Measurements from ENCODE around the gene AP1B1. TPM values are rescaled to one million over a fixed set of nuclear protein-coding genes. Genes with fewer than 3 reads are reported as not detected.

The AP1B1 gene
- polyA plus RNA-seq, 1 donor (not counting 4 experiments of a cell fraction or from before 2014, with no cell fraction given) = 55.3 TPM

DNA sequence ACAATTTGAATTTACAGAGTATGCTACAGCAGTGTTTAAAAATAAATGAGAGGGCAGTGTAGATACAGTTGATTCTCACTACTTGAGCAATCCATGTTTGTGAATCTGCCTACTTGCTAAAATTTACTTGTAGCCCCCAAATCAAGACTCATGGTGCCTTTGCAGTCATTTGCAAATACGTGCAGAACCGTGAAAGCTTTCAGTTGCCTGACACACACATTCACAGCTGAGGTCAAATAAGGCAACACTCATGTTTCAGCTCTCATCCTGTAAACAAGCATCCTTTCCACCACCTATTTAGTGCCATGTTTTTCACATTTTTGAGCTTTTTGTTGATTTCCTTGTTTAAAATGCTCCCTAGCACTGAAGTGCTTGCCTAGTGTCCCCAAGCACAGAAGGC, 40.3 kb downstream of the AP1B1 start:
- no peak overlapping the region for H3K9ac ChIP-seq (ENCODE audit: control insufficient read depth, extremely low read depth, insufficient read depth, low read length)
- H3K79me2 ChIP-seq (ENCODE audit: control insufficient read depth, insufficient read depth, low read length) = no peaks in the 10 kb centered on the region
- H4K20me1 ChIP-seq (ENCODE audit: control insufficient read depth, extremely low read depth, insufficient read depth, low read length) = peaks cover 4% of the 10 kb centered on the region
- DNase-seq (ENCODE audit: low read depth, low spot score) (no peak), FAIRE-seq (no peak)
- H3K9me1 ChIP-seq (ENCODE audit: control insufficient read depth, extremely low read depth, insufficient read depth, low read length) = peaks cover 3% of the 10 kb centered on the region
- H3K27me3 ChIP-seq (ENCODE audit: control insufficient read depth, extremely low read depth, insufficient read depth, low read length) = no peaks in the 10 kb centered on the region
- dilution Hi-C loops (cut with MboI; ENCODE audit: extremely low pct_ligation_motif_present, low sequenced_read_pairs) = no loop called here
- H3K27ac ChIP-seq (ENCODE audit: control insufficient read depth, insufficient read depth, low read length) = no peak overlapping the region
- no peaks in the 10 kb centered on the region for H3K9me3 ChIP-seq (ENCODE audit: control insufficient read depth, low read depth, low read length)
- H3K36me3 ChIP-seq (ENCODE audit: control insufficient read depth in 2 of 2, extremely low read depth in 1 of 2, insufficient read depth in 2 of 2, low read length in 2 of 2) = peaks cover 35 to 52% of the 10 kb centered on the region in 2 experiments
- H3K4me2 ChIP-seq (ENCODE audit: control insufficient read depth, extremely low read depth, insufficient read depth, low read depth, low read length) = no peak overlapping the region
- no peak overlapping the region for H3K4me3 ChIP-seq (ENCODE audit: control insufficient read depth in 2 of 3, extremely low read depth in 1 of 3, insufficient read depth in 2 of 3, low read depth in 1 of 3, low read length in 3 of 3)
- no peak for TF ChIP-seq EZH2 (IDR thresholded peaks at IDR 0.05; ENCODE audit: low read length)
- TF ChIP-seq, protein P1, sequence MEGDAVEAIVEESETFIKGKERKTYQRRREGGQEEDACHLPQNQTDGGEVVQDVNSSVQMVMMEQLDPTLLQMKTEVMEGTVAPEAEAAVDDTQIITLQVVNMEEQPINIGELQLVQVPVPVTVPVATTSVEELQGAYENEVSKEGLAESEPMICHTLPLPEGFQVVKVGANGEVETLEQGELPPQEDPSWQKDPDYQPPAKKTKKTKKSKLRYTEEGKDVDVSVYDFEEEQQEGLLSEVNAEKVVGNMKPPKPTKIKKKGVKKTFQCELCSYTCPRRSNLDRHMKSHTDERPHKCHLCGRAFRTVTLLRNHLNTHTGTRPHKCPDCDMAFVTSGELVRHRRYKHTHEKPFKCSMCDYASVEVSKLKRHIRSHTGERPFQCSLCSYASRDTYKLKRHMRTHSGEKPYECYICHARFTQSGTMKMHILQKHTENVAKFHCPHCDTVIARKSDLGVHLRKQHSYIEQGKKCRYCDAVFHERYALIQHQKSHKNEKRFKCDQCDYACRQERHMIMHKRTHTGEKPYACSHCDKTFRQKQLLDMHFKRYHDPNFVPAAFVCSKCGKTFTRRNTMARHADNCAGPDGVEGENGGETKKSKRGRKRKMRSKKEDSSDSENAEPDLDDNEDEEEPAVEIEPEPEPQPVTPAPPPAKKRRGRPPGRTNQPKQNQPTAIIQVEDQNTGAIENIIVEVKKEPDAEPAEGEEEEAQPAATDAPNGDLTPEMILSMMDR (optimal IDR thresholded peaks at IDR 0.05 in 1 of 3, IDR thresholded peaks at IDR 0.05 in 1 of 3, conservative IDR thresholded peaks at IDR 0.05 in 1 of 3; ENCODE audit: extremely low read depth in 1 of 3, insufficient read depth in 2 of 3, low read length in 3 of 3) = no peak
- H3K4me1 ChIP-seq (ENCODE audit: control insufficient read depth, extremely low read depth, insufficient read depth, low read length) = peaks cover 18% of the 10 kb centered on the region
- no peak overlapping the region for H2AFZ ChIP-seq (ENCODE audit: control insufficient read depth, low read length)

GRCh38 chr22:29346659-29347058, 41.7 kb downstream of the AP1B1 start:
- no peak overlapping the region for H3K4me2 ChIP-seq (ENCODE audit: control insufficient read depth, extremely low read depth, insufficient read depth, low read depth, low read length)
- no peak overlapping the region for H2AFZ ChIP-seq (ENCODE audit: control insufficient read depth, low read length)
- dilution Hi-C loops (cut with MboI; ENCODE audit: extremely low pct_ligation_motif_present, low sequenced_read_pairs) = no loop called here
- no peak overlapping the region for H3K9ac ChIP-seq (ENCODE audit: control insufficient read depth, extremely low read depth, insufficient read depth, low read length)
- H3K4me1 ChIP-seq (ENCODE audit: control insufficient read depth, extremely low read depth, insufficient read depth, low read length) = peaks cover 24% of the 10 kb centered on the region
- no peaks in the 10 kb centered on the region for H3K9me3 ChIP-seq (ENCODE audit: control insufficient read depth, low read depth, low read length)
- H3K9me1 ChIP-seq (ENCODE audit: control insufficient read depth, extremely low read depth, insufficient read depth, low read length) = peaks cover 3% of the 10 kb centered on the region
- FAIRE-seq (no peak), DNase-seq (ENCODE audit: low read depth, low spot score) (no peak)
- peaks cover 4% of the 10 kb centered on the region for H4K20me1 ChIP-seq (ENCODE audit: control insufficient read depth, extremely low read depth, insufficient read depth, low read length)
- no peak overlapping the region for H3K4me3 ChIP-seq (ENCODE audit: control insufficient read depth in 2 of 3, extremely low read depth in 1 of 3, insufficient read depth in 2 of 3, low read depth in 1 of 3, low read length in 3 of 3)
- no peaks in the 10 kb centered on the region for H3K79me2 ChIP-seq (ENCODE audit: control insufficient read depth, insufficient read depth, low read length)
- H3K36me3 ChIP-seq (ENCODE audit: control insufficient read depth in 2 of 2, extremely low read depth in 1 of 2, insufficient read depth in 2 of 2, low read length in 2 of 2) = peaks cover 28 to 55% of the 10 kb centered on the region in 2 experiments
- TF ChIP-seq EZH2 (IDR thresholded peaks at IDR 0.05; ENCODE audit: low read length) = no peak
- TF ChIP-seq, protein P1 (optimal IDR thresholded peaks at IDR 0.05 in 1 of 3, IDR thresholded peaks at IDR 0.05 in 1 of 3, conservative IDR thresholded peaks at IDR 0.05 in 1 of 3; ENCODE audit: extremely low read depth in 1 of 3, insufficient read depth in 2 of 3, low read length in 3 of 3) = no peak
- H3K27ac ChIP-seq (ENCODE audit: control insufficient read depth, insufficient read depth, low read length) = no peak overlapping the region
- no peaks in the 10 kb centered on the region for H3K27me3 ChIP-seq (ENCODE audit: control insufficient read depth, extremely low read depth, insufficient read depth, low read length)

Measured in keratinocyte (primary cell).